AG04449 (cell line): Measurements from ENCODE around the gene NAALADL2.

Experiments
- CTCF ChIA-PET: fragments of 350-600 bp; formaldehyde crosslinking; extraction: SDS; loops from one replicate; lab custom pipeline; 2021; ENCODE audit warnings: antibody characterized with exemption; lab: Yijun Ruan, JAX
- POLR2A ChIA-PET: fragments of 400-600, 350-600 bp; formaldehyde crosslinking; extraction: SDS; loops from one replicate; lab custom pipeline; 2020; ENCODE audit warnings: antibody characterized with exemption, inconsistent platforms; lab: Yijun Ruan, JAX
- DNase-seq: peaks from one replicate; pipeline ENCODE4 v3.0.0-alpha.2; 2010; ENCODE audit warnings: low read depth, low spot score
- H3K4me3 ChIP-seq: 2 replicates; pipeline ENCODE4 v1.5.1; 2011; ENCODE audit warnings: low read depth, mild to moderate bottlenecking, control low read depth, low read length
- CTCF ChIP-seq: IDR thresholded peaks from one replicate; pipeline ENCODE4 v1.5.1; 2011; ENCODE audit warnings: mild to moderate bottlenecking, moderate library complexity, low read length, control low read depth, inconsistent platforms; ENCODE audit not compliant: insufficient read depth; ENCODE audit errors: missing control alignments

The NAALADL2 gene

GRCh38 chr3:175248832-175249231, 389.7 kb downstream of the NAALADL2 start:
- no peak overlapping the region for H3K4me3 ChIP-seq
- ChIA-PET POLR2A (no interaction called here), CTCF (no interaction called here)
- TF ChIP-seq CTCF, result no peak
- DNase-seq, result no peak

GRCh38 chr3:175255698-175256097, 396.6 kb downstream of the NAALADL2 start:
- H3K4me3 ChIP-seq, result no peak overlapping the region
- TF ChIP-seq CTCF, result no peak
- POLR2A ChIA-PET, result no interaction called here
- CTCF ChIA-PET, result no interaction called here
- no peak for DNase-seq

- DNase-seq, result no peak
- ChIA-PET POLR2A (no interaction called here), CTCF (no interaction called here)
- H3K4me3 ChIP-seq, result no peak overlapping the region
- no peak for TF ChIP-seq CTCF
Observed at GRCh38 chr3:175257123-175257522, 398.0 kb downstream of the NAALADL2 start.

GRCh38 chr3:175258763-175259162, 399.6 kb downstream of the NAALADL2 start:
- POLR2A ChIA-PET, result no interaction called here
- no peak for TF ChIP-seq CTCF
- no peak overlapping the region for H3K4me3 ChIP-seq
- CTCF ChIA-PET, result no interaction called here
- DNase-seq, result no peak

GRCh38 chr3:175260145-175260794, 401.1 kb downstream of the NAALADL2 start:
- ChIA-PET POLR2A (interaction anchor here (0.7 kb wide), 1 partner anchor 820 kb away, joined by 3 read pairs; no protein-coding TSS in a partner anchor), CTCF (interaction anchor here (0.6 to 1.4 kb wide), 2 partner anchors 9 to 527 kb away, joined by 3 to 4 read pairs; no protein-coding TSS in a partner anchor)
- no peak for TF ChIP-seq CTCF
- no peak overlapping the region for H3K4me3 ChIP-seq
- DNase-seq, result no peak

- DNase-seq, result no peak
- CTCF ChIA-PET, result no interaction called here
- POLR2A ChIA-PET, result no interaction called here
Observed at GRCh38 chr3:175266478-175266877, 407.3 kb downstream of the NAALADL2 start.

More at GRCh38 chr3:175266478-175266877, 407.3 kb downstream of the NAALADL2 start:
- no peak overlapping the region for H3K4me3 ChIP-seq
- TF ChIP-seq CTCF, result no peak
